Iris pigment epithelial cell (primary cell): ENCODE measurements around the gene ABI3BP.

Experiments
- DNase-seq: peaks from one replicate; pipeline ENCODE4 v3.0.0-alpha.2; 2011; ENCODE audit warnings: low read depth

ABI3BP gene

GRCh38 chr3:100984308-100984707 lies 8.9 kb downstream of the ABI3BP start:
- no peak for DNase-seq

DNA sequence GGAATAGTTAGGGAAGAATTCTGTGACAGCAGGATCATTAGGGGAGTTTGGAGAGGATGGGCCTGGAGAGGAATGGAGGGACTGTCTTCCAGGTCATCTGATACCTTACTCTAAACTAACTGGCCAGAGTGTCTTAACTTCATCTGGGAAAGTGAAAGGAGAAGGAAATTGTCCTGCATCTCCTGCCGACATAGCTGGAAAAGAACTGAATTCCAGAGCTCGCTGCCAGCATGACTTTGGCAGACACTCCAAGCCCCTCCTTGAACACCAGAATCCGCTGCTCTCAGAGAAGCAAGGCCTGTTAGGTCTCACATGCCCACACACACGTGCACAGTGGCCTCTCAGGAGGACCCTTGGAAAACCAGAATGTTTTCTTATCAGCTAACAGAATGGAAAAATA lies 10.5 kb downstream of the ABI3BP start:
- peak; percentile 32 for DNase-seq

DNA sequence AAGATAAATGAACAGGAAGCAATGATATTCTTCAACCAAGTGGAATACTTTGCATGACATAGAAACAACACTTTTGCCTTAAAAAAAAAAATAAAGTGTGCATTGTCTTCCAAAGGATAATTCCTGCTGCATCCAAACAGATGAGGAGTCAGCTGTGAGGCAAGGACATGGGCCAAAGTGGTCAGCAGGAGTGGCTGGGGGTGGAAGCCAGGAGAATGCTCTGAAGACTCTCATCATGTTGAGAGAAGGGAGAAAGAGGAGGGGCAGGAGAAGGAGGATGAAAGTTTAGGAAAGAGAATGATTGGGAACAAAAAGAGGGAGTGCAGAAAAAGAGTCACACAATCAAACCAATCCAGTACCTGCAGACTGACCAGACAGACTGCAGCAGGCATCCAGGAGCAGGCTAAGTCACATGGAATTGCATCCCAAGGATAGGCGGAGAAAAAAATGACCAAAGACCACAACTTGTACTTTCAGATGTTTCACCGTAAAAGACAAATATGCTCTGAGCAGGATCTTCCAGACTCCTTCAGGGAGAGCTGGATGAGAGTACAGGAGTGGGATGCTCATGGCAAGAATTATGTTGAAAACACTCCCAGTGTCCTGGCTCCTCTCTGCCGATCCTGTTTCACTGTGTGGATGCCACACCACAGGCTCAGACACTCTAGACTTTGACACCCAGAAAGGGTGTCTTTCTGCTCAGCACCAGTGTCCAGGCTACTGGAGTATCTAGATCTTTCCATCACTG lies 11.9 kb downstream of the ABI3BP start:
- no peak for DNase-seq

DNA sequence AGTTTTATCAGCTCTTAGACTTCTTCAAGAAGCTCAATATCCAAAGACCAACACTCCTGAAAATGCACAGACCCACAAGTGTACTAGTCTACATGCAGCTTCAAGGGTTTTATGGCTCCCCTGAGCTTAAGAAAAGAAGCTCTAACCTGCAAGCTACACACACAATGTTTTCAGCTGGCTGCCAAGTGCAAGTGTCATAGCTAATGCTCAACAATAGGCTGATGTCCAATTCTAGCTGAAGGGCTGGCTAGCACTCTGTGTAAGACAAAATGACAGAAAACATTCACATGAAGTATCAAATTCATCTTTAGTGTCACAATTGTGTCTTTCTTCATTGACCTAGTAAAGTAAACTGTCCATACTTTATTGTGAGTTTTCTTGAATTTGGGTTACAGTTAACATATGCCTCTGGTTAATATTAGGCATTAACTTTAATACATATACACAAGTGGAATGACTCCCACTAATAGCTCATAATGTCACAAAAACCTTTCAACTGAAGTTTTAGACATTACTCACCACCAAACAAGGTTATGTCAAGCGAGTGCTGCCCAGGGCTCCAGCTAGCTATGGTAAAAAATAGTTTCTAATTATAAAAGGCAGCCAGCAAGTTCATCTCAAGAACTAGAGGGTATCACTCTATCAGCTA lies 15.1 kb downstream of the ABI3BP start:
- peak; percentile 32 for DNase-seq

- DNase-seq: no peak
Measured at GRCh38 chr3:100976611-100977010, 16.6 kb downstream of the ABI3BP start.

DNA sequence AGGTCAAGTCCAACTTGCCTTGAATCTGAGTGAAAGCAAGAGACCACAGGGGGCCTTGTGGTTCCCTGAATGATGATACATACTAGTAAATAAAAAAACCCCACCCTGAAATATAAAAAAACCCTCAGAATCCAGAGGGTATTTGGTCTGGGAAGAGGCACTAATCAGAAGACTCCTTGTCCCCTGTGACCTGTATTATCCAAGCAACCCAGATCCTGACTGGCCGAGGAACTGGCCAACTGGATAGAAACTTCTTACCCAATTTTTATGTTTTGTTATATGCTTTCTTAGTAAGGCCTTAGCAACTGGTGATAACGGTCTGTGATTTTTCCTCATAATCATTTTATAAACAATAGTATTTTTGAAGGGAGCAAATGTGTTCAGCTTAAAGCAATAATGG lies 17.5 kb downstream of the ABI3BP start:
- DNase-seq: no peak

GRCh38 chr3:100973594-100973993 lies 19.6 kb downstream of the ABI3BP start:
- no peak for DNase-seq

DNA sequence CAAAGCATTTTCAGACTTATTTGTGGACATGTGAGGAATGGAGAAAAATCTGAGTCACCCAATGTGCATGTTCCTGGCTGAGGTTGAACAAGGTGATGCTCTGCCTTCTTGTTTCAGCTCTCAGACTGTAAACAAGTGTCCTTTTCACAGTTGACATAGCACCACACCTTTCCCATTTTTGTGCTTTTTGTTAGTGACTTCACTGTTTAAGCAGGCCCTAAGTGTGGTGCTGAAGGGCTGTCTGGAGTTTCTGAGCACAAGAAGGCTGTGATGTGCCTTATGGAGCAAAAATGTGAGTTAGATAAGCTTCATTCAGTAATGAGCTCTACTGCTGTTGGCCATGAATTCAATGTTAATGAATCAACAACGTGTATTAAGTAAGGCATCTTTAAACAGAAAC lies 20.4 kb downstream of the ABI3BP start:
- DNase-seq: peak; percentile 49

GRCh38 chr3:100972301-100972844 lies 20.8 kb downstream of the ABI3BP start:
- DNase-seq: no peak

- DNase-seq: no peak
Measured at GRCh38 chr3:100971798-100972197, 21.4 kb downstream of the ABI3BP start.

DNA sequence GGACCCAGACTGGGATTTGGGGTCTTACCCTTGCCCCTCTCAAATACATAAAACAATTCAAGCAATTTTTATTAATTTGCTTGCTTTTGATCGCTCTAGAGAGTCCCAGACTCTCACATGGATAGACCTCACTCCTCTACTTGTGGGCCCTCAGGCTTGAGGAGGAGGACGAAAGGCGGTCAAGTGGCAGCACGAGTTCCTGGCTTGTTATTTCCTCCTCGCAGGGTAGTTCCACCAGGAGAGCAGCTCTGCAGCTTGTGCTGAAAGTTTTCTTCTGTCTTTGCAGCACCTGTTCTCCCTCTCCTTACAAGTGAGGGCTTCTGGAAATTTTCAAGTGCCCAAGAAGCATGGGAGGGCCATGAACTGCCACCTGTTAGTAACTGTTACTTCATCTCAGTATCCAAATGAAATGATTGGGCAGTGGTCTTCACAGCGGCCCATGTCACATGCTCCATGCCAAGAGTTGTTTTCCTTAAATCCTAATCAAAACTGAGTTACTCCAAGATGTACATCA lies 22.7 kb downstream of the ABI3BP start:
- DNase-seq: no peak

DNA sequence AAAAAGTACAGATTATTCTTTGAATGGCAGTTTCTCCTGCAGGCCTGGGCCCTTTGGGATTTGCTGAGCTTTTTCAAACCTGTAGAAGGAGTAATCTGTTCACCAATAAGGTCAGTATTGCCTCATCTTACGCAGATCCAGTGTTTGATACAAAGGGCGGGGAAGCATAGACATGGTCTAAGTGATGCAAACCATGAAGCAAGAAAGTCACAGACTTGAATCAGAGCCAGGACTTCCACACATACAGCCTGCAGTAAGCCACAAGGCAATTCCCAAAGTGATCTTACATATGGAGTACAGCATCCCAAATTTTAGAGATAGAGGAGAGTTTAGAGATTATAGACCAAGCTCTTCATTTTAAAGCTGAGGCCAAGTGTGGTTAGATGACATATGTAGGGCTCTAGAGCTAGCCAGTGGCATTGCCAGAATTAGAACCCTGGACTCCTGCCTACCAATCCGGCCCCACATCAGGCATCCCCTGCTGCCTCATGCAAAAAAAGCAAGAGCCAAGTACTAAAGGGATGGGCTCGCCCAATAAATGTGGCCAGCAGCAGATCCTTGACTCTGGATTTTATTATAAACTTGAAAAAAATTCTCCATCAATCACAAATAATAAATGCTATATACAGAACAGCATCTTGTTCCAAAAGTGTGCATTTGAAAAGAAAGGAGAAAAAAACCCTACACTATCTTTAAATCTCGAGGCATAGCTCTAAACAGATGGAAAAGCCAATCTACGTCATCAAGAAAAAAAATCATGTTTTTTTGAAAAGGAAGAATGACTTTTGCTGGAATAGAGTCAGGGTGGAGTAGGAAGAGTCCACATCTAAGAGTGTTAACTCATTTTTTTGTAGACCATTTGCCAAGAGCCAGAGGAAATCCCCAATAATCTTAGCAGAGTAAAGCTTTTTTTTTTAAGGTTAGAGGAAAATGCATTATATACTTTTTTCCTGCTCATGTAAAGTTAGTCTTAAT lies 24.0 kb downstream of the ABI3BP start:
- no peak for DNase-seq

DNA sequence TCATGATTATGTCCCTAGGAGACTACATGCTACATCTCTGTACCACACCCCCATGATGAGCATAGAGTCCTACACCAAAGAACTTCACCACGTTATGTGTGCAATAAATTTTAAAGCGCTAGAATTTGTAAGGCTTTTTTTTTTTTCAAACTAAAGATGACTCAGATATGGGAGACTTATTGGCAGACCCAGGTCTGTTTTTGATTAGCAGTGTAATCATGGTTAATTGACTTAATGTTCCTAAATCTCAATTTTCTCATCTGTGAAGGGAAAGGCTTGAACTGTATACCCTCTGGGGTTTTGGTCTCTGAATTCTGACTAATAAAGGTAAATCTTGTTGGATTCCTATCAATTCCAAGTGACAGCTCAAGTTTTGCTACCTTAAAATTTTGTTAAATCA lies 26.4 kb downstream of the ABI3BP start:
- no peak for DNase-seq

DNA sequence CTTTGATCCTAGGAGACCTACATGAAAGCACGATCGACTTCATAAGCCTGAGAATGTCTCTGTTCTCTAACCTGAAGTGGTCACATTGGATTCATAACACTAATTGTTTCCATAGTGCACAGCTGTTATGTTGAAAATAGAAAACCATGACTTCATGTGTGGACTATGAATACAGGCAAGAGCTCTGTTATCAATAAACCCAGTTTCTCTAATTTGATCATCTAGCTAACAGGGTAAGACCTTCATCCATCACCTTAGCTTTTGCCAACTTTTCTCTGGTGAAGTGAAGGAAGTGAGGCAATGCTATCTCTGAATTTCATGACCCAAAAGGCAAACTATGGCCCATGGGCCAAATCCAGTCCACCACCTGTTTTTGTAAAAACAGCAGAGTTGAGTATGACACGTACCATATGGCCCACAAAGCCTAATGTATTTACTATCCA lies 27.2 kb downstream of the ABI3BP start:
- DNase-seq: no peak

DNA sequence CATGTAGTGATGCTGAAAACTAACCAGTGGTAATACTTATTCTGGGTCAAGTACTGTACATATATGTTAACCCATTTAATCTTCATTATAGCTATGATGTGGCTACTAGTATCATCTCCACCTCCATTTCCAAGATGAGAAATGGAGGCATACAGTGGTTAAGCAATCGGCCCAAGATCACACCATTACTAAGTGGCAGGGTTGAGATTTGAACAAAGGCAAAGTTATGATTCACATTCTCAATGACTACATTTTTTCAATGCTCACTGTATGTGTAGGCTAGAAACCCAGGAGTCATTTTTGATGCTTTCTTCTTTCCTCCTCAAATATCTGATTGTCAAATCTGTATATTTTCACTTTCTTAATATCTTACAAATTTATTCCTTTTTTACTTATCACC lies 30.2 kb downstream of the ABI3BP start:
- DNase-seq: no peak

DNA sequence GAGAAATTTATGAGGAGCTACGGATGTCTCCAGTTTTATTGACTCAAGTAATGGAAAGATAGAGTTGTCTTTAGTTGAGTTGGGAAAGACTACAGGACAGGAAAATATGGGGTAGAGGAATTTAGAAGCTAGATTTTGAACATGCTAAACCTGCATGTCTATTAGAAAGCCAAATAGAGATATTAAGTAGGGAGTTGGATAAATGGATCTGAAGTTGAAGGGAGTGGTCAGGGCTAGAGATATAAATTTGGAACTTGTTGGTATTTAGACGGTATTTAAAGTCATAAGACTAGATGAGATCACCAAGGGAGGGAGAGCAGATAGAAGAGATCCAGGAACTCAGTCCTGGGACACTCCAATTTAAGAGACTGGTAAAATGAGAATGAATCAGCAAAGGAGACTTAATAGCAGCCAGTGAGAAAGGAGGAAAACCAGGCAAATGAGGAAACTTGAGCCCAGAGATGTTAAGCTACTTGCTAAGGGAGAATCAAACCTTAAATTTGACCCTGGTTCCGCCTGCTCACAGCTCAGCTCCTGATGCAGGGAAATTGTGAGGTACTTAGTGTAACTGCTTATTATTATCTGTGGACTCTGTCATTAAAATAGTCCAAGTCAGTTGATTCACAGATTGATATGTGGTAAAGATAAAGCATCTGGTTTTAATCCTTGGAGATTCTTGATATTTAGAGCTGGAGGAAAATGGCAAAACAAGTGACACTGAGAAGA lies 35.8 kb downstream of the ABI3BP start:
- peak; percentile 64 for DNase-seq

GRCh38 chr3:100956276-100956675 lies 36.9 kb downstream of the ABI3BP start:
- no peak for DNase-seq

GRCh38 chr3:100954990-100955389 lies 38.2 kb downstream of the ABI3BP start:
- peak; percentile 97 for DNase-seq

GRCh38 chr3:100954199-100954935 lies 38.9 kb downstream of the ABI3BP start:
- peak; percentile 36 for DNase-seq

GRCh38 chr3:100953103-100953502 lies 40.1 kb downstream of the ABI3BP start:
- no peak for DNase-seq

DNA sequence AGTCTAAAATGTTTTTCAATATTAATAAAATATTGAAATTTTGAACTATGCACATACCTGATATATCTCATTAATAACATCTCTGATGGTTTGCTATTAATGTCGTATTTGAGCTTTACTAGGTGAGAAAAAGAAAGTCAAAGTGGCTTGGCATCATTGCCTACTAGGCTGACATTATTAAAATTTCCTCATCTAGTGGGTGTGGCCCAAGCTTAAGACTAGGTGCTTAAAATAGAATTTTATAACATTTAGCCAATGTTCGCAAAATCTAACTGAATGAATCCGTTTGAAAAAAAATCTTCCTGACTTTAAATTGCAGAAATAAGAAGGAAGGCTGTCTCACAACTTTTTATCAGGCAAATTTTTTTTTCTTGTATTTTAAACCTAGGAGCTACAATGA lies 46.1 kb downstream of the ABI3BP start:
- no peak for DNase-seq
